HG02763 (cell line): Measurements from ENCODE around the gene SLC35F6.
"Not testable (repeated sequence)": the region's sequence is repeated elsewhere in the genome, so short reads cannot be mapped to it uniquely, and the experiment has no call there.

ENCODE experiments used
- ATAC-seq: cut with Tn5 transposase; IDR thresholded peaks from one replicate; pipeline ENCODE4 v1.9.1; 2021; ENCODE audit warnings: mild to moderate bottlenecking, moderate library complexity; ENCODE audit not compliant: unreplicated experiment

SLC35F6 gene

DNA sequence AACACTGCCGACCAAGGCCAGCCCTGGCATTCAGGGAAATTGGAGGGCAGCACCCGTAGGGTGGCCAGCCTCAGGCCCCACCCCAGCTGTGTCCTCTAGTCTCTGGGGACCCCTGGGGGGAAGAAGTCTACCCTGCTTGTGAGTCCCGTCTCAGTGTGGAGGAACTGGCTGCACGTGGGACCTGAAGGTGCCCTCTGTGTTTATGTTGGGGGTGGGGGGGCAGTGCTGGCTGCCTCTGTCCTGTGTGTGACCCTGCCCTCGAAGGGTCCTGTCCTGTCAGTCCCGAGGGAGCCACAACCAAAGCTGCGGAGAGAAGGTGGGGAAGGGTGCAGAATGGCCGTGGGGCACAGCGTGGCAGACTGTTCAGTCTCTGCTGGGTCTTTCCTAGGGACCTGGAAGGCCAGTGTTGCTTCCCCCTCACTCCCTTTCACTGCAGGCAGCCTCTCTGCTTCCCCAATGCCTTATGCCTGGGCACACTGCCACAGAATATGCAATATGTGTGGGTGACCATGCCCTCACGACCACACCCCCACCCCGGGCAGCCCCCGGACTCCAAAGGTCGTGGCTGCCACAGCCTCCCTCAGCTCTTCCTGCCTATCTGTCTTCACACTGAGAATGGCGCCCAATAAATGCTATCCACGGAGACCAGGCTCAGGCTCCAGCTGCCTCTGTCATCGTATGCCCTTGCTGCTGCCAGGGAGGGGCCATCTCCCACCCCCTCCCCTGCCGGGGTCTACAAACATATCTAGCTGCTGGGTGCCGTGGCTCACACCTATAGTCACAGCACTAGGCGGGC lies 33.3 kb upstream of the SLC35F6 start:
- no peak for ATAC-seq

DNA sequence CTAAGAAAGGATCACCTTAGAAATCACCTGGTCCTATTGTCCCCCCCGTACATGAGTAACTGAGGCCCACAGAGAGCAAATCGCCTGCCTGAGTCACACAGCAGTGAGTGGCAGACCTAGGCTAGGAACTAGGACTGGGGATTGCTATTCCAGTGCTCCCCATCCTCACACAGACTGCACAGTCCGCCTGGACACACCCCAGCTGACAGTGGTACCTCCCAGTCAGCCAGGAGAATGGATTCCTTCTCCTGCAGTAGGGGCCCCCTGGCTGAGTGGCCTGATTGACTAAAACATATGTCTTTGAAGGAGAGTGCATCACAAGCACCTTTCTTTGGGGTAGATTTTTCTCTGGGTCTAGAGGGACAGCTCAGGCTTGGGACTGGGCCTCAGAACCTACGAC lies 32.4 kb upstream of the SLC35F6 start:
- ATAC-seq: no peak

DNA sequence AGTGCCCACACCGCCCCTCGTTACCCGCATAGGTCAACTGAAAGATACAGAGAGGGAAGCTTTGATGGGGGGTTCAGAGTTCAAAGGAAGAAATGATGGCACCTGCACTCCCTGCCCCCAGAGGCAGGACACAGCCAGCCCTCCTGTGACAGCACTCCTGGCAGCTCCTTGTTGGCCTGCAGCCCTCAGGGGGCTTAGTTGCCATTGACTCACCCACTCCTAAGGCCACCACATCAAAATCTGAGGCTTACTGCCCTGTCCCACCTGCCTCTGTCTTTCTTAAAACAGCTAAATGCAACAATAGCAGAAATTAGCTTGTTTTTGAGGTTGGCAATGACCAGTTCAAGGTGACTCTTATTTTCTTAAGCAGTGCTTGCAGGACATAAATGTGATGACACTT lies 31.6 kb upstream of the SLC35F6 start:
- ATAC-seq: no peak

DNA sequence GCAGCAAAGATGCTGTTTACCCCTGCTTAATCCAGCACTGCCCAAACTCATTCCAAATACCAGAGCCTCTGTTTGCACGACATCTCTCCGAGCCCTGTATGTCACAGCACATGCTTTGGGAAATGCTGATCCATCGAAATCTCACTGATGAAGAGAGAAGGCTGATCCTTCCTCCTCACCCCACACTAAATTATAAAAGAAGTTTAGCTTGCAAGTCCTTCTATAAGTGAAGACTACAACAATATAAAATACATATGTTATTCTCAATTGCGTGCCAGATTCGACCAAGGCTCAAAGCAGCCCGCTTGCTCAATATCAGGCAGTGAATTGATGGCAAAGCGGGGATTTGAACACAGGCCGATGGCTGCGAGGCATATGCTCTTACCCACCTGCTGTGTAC lies 30.7 kb upstream of the SLC35F6 start:
- ATAC-seq: no peak

DNA sequence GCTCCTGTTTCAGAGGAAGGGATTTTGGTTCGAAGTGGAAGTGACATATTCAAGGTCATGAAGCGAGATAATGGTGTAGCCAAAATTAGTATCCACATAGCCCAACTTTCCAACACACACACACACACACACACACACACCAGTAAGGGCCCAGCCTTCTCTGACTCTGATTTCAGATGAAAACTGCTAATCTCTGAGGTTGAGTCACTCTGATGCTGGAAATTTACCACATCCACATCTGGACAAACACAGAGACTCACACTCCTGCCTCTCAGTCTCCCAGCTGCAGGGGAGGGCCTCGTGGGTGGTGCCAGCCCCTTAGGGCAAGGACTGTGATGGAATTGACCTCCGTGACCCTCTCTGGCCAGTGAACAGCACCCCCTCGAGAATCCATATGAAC lies 29.0 kb upstream of the SLC35F6 start:
- no peak for ATAC-seq

DNA sequence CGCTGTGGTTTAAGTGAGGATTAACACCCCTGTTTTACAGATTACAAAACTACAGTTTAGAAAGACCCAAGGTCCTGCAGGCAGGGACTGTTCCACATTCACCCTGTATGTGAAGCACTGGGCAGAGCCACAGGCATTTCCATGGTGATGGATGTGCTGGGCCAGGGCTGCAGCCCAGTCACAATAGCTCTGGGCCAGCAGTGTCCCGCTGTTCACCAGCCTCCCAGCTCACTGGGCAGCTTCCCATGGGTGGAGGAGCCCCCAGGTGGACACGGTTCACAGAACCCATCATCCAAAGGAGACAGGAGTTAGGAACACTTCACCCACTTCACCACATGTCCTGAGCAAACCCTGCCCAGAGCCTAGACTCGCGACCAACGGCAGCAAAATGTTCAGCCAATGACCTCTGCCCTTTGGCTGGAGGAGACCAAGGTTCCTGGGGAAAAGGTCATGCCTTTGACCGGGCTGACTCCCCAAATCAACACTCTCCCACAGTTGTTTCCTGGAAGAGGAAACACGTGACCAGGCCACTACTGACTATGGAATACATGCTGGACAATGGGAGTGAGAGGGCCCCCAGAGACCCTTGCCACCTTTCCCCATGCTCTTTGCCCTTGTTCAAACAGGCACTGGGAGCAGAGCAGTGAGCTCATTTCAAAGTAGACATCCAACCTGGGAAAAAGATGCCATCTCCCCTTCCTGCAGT lies 28.0 kb upstream of the SLC35F6 start:
- ATAC-seq: no peak

DNA sequence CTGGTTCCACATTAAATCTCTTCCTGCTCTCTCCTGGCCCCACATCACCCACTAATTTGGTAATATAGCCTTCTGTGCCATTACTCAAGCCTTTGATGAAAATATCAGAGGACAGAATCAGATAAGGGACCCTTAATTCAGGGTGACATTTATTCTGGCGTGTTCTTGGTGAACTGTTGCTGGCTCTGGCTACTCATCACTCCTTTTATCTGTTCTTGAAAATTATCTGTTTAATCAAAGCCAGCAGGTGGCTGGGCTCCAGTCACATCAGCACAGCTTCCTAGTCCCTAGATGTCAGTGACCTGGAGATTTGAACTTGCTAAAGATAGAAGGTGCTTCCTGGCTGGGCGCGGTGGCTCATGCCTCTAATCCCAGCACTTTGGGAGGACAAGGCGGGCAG lies 26.9 kb upstream of the SLC35F6 start:
- no peak for ATAC-seq

DNA sequence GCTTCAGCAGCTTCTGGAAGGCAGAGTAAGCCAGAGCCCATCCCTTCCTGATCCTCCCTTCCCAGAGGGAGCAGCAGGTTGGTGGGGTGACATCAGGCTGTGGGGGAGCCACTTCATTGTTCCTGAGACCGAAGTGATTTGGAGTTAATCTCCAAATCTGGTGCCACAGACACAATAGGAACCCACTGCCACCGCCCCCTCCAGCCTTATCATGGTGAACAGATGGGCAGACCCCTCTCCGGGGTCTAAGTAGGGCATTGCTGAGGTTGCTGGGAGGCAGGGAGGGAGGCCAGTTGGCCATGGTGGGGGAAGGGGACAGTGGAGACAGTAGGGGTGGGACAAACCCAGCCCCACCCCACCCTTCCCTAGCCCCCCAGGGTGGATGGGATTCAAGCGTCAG lies 25.6 kb upstream of the SLC35F6 start:
- no peak for ATAC-seq

DNA sequence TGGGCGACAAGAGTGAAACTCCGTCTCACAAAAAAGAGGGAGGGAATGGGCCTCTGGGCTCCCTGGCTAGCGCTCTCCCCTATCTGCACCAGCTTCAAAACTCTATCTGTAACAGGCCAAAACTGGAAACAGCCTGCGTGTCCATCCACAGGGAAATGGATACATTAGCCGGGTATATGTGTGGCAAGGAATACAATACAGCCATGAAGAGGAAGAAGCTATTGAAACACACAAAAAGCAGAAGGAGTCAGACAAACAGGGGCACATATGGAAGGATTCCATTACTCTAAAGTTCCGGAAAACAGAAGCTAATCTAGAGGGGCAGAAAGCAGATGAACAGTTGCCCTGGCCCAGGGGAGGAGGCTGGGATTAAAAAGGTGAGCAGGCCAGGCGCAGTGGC lies 24.6 kb upstream of the SLC35F6 start:
- ATAC-seq: no peak

DNA sequence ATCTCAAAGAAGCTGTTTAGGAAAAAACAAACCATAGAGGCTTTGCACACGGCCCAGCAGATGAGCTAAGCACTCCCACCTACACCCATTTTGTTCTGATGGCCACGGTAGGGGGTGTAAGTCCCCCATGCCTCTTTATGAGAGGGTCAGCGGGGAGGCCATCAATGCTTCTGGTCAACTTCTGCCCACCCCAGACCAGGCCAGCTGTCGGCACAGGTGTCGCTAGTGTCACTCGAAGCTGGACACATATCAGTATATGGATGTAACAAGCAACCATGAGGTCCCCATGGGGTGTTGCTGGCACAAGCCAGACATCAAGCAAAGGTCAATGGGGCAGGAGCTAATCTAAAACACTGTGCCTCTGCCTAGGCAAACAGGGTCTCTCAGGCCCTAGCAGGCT lies 23.7 kb upstream of the SLC35F6 start:
- no peak for ATAC-seq

DNA sequence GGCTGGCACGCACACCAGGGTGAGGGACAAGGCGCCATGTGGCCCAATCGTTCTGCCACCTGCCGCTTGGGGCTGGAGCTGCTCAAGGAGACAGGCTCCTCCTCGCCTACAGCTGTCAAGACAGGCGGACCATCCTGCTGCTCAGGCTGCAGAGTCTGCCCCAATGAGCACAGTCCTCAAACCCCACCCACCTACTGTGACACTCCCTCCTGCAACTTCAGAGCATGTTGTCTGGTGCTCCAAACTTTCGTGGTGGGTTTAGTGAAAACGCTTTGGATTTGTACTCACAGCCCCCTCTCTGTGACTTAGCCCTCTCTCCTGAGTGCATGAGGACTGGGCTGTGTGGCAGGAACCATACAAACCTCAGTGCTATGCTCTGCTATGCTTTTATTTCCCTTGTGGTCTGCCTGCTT lies 23.2 kb upstream of the SLC35F6 start:
- ATAC-seq: no peak

DNA sequence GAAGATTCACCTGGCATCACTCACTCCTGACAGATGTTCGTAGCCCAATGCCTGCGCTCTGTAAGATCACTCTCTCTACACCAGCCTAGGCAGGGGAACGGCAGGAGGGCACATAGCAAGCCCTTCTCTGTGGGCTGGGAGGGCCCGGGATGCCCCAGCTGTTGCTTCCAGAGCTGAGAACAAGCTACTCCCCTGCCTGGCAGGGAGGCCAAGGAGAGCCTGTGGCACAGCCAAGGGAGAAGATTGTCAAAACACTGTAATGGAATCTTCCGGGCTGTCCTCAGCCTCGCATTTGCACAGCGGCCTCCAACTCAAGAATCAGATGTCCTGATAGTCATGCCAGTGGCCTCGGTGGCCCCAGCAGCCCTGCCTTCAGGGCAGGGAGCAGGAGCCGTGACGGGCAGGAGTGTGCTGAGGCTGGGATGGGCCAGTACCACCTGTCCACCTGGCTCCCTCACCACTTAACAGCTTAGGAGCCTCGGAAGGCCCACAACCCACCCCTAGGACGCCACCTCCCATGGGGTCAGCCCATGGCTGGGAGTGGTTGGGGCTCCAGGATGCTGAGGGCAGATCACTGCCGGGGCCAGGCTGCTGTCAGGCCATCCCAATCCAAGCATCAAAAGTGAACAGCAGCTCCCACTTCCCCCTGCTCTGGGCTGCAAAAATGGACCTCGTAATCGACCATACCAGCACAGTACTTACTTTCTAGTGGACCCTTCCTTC lies 21.9 kb upstream of the SLC35F6 start:
- no peak for ATAC-seq

DNA sequence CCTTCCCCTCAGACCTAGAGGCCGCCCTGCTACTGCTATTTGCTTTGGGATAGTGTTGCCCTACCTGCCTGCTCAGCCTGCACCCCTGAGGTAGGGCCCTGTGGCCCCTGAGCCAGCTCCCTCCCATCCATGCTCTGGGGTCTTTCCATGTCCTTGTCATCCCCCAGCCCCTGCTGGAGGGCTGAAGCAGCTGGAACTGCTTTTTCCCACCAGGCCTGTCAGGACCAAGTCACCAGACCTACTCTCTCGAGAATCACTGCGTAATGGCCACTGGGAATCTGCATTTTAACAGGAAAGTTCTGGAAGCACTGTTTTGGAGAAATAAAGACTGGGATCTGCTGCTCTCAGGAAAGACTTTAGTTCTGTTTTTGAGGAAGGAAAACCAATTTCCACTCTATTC lies 20.2 kb upstream of the SLC35F6 start:
- no peak for ATAC-seq

DNA sequence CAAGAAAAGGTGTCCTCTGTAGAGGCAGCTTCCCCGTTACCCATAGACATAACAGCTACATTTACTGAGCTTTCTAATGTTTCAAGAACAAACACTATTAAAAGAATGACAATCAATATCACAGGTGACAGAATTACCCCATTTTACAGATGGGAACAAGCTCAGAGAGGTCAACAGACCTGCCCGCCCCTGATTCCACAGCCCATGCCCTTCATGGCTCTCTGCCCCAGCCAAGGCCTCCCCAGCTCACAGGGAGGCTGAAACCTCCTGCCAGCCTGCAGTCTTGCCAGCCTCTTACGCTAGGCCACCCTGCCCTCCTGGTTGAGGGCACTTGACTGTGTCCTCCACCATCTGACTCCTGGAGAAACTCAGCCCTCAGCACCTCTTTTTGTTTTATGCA lies 19.1 kb upstream of the SLC35F6 start:
- ATAC-seq: no peak

DNA sequence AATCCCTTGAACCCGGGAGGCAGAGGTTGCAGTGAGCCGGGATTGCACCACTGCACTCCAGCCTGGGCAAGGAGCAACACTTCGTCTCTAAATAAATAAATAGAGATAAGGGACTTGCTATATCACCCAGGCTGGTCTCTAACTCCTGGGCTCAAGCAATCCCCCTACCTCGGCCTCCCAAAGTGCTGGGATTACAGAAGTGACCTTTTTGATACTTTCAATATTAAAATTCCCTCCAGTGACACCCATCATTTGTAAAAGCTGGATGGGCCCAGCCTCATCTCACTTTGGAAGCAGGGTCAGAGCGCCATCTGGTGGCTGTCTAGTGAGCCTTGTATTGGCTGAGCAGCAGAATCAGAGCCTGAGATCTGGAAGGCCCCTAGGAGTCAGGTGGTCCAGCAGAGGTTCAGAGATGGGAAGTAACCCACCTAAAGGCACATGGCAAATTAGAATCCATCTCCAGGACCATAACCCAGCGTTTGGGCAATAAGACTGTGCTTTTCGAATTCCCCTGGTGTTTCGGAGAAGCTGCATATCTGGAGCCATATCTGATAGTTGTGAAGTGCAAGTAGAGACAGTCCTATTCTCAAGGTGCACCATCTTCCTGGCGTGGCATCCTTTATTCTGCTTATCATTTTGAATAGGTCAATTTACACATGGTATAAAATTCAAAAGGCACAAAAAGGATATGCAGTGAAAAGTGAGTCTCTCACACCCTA lies 18.3 kb upstream of the SLC35F6 start:
- no peak for ATAC-seq

DNA sequence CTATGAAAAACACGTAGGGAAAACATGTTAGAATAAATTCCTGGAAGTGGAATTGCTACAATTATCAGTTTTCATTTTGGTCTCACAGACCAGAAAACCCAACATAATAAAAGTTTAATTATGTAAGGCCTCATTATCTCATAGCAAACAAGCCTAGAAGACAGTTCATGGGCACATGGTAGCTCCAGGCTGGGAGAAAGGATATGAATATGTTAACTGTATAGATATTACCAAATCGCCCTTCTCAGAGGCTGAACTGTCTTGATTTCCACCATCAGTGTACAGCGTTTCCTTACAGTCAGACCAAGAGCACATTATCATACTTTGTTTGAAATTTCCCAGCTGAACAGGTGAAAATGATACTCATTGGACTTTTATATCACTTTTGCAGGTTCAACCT lies 17.1 kb upstream of the SLC35F6 start:
- ATAC-seq: no peak

DNA sequence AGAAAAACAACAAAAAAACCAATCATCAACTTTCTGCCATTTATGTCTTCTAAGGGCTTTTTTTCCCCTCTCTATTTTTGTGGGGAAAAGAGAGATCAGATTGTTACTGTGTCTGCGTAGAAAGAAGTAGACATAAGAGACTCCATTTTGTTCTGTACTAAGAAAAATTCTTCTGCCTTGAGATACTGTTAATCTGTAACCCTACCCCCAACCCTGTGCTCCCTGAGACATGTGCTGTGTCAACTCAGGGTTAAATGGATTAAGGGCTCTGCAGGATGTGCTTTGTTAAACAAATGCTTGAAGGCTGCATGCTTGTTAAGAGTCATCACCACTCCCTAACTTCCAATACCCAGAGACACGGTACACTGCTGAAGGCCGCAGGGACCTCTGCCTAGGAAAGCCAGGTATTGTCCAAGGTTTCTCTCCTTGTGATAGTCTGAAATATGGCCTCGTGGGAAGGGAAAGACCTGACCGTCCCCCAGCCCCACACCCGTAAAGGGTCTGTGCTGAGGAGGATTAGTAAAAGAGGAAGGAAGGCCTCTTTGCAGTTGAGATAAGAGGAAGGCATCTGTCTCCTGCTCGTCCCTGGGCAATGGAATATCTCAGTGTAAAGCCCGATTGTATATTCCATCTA lies 14.2 kb upstream of the SLC35F6 start:
- not testable (repeated sequence) for ATAC-seq

DNA sequence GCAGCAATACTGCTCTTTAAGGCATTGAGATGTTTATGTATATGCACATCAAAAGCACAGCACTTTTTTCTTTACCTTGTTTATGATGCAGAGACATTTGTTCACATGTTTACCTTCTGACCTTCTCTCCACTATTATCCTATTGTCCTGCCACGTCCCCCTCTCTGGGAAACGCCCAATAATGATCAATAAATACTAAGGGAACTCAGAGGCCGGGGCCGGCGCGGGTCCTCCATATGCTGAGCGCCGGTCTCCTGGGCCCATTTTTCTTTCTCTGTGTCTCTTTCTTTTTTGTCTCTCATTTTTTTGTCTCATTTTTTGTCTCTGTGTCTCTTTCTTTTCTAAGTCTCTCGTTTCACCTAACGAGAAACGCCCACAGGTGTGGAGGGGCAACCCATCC lies 13.6 kb upstream of the SLC35F6 start:
- ATAC-seq: not testable (repeated sequence)

DNA sequence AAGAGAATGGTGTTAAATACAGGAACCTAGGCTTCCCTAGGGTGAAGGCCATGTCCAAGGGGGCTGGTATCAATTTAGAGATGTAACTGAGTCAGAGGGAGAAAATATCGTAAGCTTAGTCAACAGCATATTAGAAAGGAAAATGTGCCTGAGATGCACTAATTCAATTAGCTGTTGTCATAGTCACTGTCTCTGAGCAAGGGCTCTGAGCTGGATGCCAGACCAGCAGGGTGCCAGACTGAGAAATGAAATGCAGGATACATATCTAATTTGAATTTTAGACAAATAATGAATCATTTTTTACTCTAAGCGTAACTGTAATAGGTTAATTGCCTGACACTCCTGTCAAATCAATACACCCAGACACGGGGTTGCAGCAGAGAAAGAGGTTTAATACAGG lies 11.4 kb upstream of the SLC35F6 start:
- ATAC-seq: no peak

DNA sequence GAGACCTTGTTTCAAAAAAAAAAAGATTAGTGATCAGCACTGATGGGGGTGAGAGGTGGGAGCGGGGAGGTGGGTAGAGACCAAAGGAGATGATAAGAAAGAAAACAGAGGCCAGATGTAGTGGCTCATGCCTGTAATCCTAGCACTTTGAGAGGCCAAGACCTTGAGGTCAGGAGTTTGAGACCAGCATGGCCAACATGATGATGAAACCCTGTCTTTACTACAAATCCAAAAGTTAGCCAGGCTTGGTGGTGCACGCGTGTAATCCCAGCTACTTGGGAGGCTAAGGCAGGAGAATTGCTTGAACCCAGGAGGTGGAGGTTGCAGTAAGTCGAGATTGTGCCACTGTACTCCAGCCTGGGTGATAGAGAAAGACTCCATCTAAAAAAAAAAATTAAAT lies 9.5 kb upstream of the SLC35F6 start:
- no peak for ATAC-seq
